Activated CD4-positive, CD25-positive, alpha-beta regulatory T cell (primary cell): Measurements from ENCODE around the gene RHPN2.
"Not testable (repeated sequence)": the region's sequence is repeated elsewhere in the genome, so short reads cannot be mapped to it uniquely, and the experiment has no call there.

ENCODE experiments used
- DNase-seq, 4 experiments: peaks; one replicate each; lab custom pipeline; 2025; lab: John Stamatoyannopoulos, UW

The RHPN2 gene

GRCh38 chr19:33026602-33027001 lies 38.1 kb downstream of the RHPN2 start:
- not testable (repeated sequence) for DNase-seq

GRCh38 chr19:33025468-33026238 lies 39.0 kb downstream of the RHPN2 start:
- not testable (repeated sequence) for DNase-seq

GRCh38 chr19:33024398-33024797 lies 40.3 kb downstream of the RHPN2 start:
- no peak for DNase-seq

- no peak for DNase-seq
Observed at GRCh38 chr19:33022472-33023116, 42.1 kb downstream of the RHPN2 start.

- not testable (repeated sequence) for DNase-seq
Observed at GRCh38 chr19:33010891-33011290, 53.8 kb downstream of the RHPN2 start.

GRCh38 chr19:33008738-33009137 lies 56.0 kb downstream of the RHPN2 start:
- no peak for DNase-seq

GRCh38 chr19:33005440-33005839 lies 59.2 kb downstream of the RHPN2 start:
- DNase-seq, result no peak

- DNase-seq, result not testable (repeated sequence)
Observed at GRCh38 chr19:33003424-33004024, 61.2 kb downstream of the RHPN2 start.

GRCh38 chr19:33002126-33002865 lies 62.4 kb downstream of the RHPN2 start:
- DNase-seq, result not testable (repeated sequence)

GRCh38 chr19:33000910-33001309 lies 63.8 kb downstream of the RHPN2 start:
- DNase-seq, result no peak

GRCh38 chr19:33000510-33000909 lies 64.2 kb downstream of the RHPN2 start:
- no peak for DNase-seq

GRCh38 chr19:32998722-32999121 lies 66.0 kb downstream of the RHPN2 start:
- DNase-seq, result no peak

- no peak for DNase-seq
Observed at GRCh38 chr19:32997716-32998355, 66.9 kb downstream of the RHPN2 start.

- not testable (repeated sequence) for DNase-seq
Observed at GRCh38 chr19:32997061-32997464, 67.6 kb downstream of the RHPN2 start.

GRCh38 chr19:32995966-32996365 lies 68.7 kb downstream of the RHPN2 start:
- not testable (repeated sequence) for DNase-seq

GRCh38 chr19:32988724-32989123 lies 76.0 kb downstream of the RHPN2 start:
- no peak for DNase-seq

- not testable (repeated sequence) for DNase-seq
Observed at GRCh38 chr19:32988254-32988653, 76.4 kb downstream of the RHPN2 start.

GRCh38 chr19:32982488-32982887 lies 82.2 kb downstream of the RHPN2 start:
- DNase-seq, result not testable (repeated sequence)

- not testable (repeated sequence) for DNase-seq
Observed at GRCh38 chr19:32979807-32980206, 84.9 kb downstream of the RHPN2 start.

- DNase-seq, result not testable (repeated sequence)
Observed at GRCh38 chr19:32977813-32978212, 86.9 kb downstream of the RHPN2 start.

GRCh38 chr19:32977280-32977679 lies 87.4 kb downstream of the RHPN2 start:
- no peak for DNase-seq
